Endothelial cell of umbilical vein (primary cell): ENCODE results near the gene TXNDC12.
"Not testable (repeated sequence)": the region's sequence is repeated elsewhere in the genome, so short reads cannot be mapped to it uniquely, and the experiment has no call there.

ENCODE experiments used
- EZH2 ChIP-seq: IDR thresholded peaks from 2 replicates; pipeline ENCODE4 v1.6.1; 2012; ENCODE audit warnings: borderline replicate concordance, low read depth, mild to moderate bottlenecking, moderate library complexity, low read length, inconsistent platforms; ENCODE audit not compliant: severe bottlenecking
- FOS ChIP-seq: IDR thresholded peaks from 2 replicates; pipeline ENCODE4 v1.6.1; 2011; ENCODE audit warnings: mild to moderate bottlenecking, low read length, moderate library complexity, borderline replicate concordance; ENCODE audit not compliant: insufficient read depth
- GATA2 ChIP-seq: IDR thresholded peaks from 2 replicates; pipeline ENCODE4 v1.7.0; 2011; ENCODE audit warnings: low read depth, mild to moderate bottlenecking, moderate library complexity, mixed read lengths, low read length; ENCODE audit not compliant: insufficient read length, insufficient read depth
- JUN ChIP-seq: IDR thresholded peaks from 2 replicates; pipeline ENCODE4 v1.6.1; 2011; ENCODE audit warnings: borderline replicate concordance, low read depth; ENCODE audit not compliant: insufficient read length, insufficient read depth
- MYC ChIP-seq: IDR thresholded peaks from one replicate; pipeline ENCODE4 v1.6.1; 2011; ENCODE audit warnings: mild to moderate bottlenecking, low read depth, low read length
- POLR2A ChIP-seq: IDR thresholded peaks from 2 replicates; pipeline ENCODE4 v1.6.1; 2012; ENCODE audit warnings: low read depth, mild to moderate bottlenecking, control low read depth, low read length
- POLR2AphosphoS5 ChIP-seq: IDR thresholded peaks from 2 replicates; pipeline ENCODE4 v1.6.1; 2012; ENCODE audit warnings: low read depth, mild to moderate bottlenecking, control low read depth, low read length, moderate library complexity; ENCODE audit not compliant: insufficient read depth
- TF ChIP-seq, protein P1 (sequence below), 2 donors: IDR thresholded peaks; 1 replicate in 1 of 2; 2 replicates in 1 of 2; pipeline ENCODE4 v1.5.1; 2011; ENCODE audit warnings: low read length in 2 of 2, mild to moderate bottlenecking in 2 of 2, moderate library complexity in 2 of 2, control low read depth in 1 of 2, inconsistent platforms in 1 of 2, low read depth in 1 of 2; ENCODE audit not compliant: insufficient read depth in 1 of 2; ENCODE audit errors: extremely low read depth in 1 of 2
- TF ChIP-seq, protein P2 (sequence below): IDR thresholded peaks from 2 replicates; pipeline ENCODE4 v1.6.1; 2011; ENCODE audit not compliant: insufficient read depth, insufficient read length

DNA sequence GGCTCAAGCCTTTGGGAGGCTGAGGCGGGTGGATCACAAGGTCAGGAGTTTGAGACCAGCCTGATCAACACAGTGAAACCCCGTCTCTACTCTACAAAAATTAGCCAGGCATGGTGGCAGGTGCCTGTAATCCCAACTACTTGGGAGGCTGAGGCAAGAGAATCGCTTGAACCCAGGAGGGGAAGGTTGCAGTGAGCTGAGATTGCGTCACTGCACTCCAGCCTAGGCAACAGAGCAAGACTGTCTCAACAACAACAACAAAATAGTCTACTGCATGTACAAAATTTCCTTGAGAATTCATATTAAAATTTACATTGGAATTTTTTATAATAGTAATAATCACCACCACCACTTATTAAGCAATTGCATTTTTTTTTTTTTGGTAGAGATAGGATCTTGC is 5.7 kb downstream of the TXNDC12 start:
- TF ChIP-seq, protein P1, sequence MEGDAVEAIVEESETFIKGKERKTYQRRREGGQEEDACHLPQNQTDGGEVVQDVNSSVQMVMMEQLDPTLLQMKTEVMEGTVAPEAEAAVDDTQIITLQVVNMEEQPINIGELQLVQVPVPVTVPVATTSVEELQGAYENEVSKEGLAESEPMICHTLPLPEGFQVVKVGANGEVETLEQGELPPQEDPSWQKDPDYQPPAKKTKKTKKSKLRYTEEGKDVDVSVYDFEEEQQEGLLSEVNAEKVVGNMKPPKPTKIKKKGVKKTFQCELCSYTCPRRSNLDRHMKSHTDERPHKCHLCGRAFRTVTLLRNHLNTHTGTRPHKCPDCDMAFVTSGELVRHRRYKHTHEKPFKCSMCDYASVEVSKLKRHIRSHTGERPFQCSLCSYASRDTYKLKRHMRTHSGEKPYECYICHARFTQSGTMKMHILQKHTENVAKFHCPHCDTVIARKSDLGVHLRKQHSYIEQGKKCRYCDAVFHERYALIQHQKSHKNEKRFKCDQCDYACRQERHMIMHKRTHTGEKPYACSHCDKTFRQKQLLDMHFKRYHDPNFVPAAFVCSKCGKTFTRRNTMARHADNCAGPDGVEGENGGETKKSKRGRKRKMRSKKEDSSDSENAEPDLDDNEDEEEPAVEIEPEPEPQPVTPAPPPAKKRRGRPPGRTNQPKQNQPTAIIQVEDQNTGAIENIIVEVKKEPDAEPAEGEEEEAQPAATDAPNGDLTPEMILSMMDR (IDR thresholded peaks at IDR 0.05; ENCODE audit: extremely low read depth in 1 of 2, insufficient read depth in 1 of 2, low read depth in 1 of 2, low read length in 2 of 2): not testable (repeated sequence)
- TF ChIP-seq EZH2, POLR2A, POLR2AphosphoS5, JUN, FOS, MYC, GATA2: not testable (repeated sequence)
- TF ChIP-seq, protein P2, sequence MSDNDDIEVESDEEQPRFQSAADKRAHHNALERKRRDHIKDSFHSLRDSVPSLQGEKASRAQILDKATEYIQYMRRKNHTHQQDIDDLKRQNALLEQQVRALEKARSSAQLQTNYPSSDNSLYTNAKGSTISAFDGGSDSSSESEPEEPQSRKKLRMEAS: not testable (repeated sequence)
